HEK293 (cell line): Measurements from ENCODE around the gene IMP3.

ENCODE experiments used
- ELK4 ChIP-seq: IDR thresholded peaks from 2 replicates; pipeline ENCODE4 v1.6.1; 2011; ENCODE audit warnings: mild to moderate bottlenecking, low read depth, low read length, borderline replicate concordance
- GLI2 ChIP-seq: fragments of 450-650 bp; formaldehyde crosslinking; IDR thresholded peaks from 2 replicates; pipeline ENCODE4; 2017; ENCODE audit warnings: missing biosample characterization, missing genetic modification characterization, low read depth, borderline replicate concordance
- GLIS1 ChIP-seq: fragments of 450-650 bp; formaldehyde crosslinking; IDR thresholded peaks from 2 replicates; pipeline ENCODE4 v1.5.1; 2016; ENCODE audit warnings: missing biosample characterization, missing genetic modification characterization
- GLIS2 ChIP-seq: fragments of 450-650 bp; formaldehyde crosslinking; IDR thresholded peaks from 2 replicates; pipeline ENCODE4 v1.5.1; 2016; ENCODE audit warnings: missing biosample characterization, missing genetic modification characterization
- TSHZ1 ChIP-seq: fragments of 450-650 bp; formaldehyde crosslinking; IDR thresholded peaks from 2 replicates; pipeline ENCODE4 v1.5.1; 2016; ENCODE audit warnings: missing biosample characterization, missing genetic modification characterization, borderline replicate concordance
- ZBTB17 ChIP-seq: fragments of 450-650 bp; formaldehyde crosslinking; IDR thresholded peaks from 2 replicates; pipeline ENCODE4 v1.5.1; 2016; ENCODE audit warnings: missing biosample characterization, missing genetic modification characterization
- ZBTB20 ChIP-seq: fragments of 450-650 bp; formaldehyde crosslinking; IDR thresholded peaks from 2 replicates; pipeline ENCODE4 v1.5.1; 2016; ENCODE audit warnings: missing biosample characterization, missing genetic modification characterization
- ZBTB7A ChIP-seq: fragments of 450-650 bp; formaldehyde crosslinking; IDR thresholded peaks from 2 replicates; pipeline ENCODE4 v1.5.1; 2016; ENCODE audit warnings: low read depth, missing biosample characterization, missing genetic modification characterization
- ZFHX2 ChIP-seq: fragments of 450-650 bp; formaldehyde crosslinking; conservative IDR thresholded peaks from 2 replicates; pipeline ENCODE4 v1.5.1; 2016; ENCODE audit warnings: missing biosample characterization, missing genetic modification characterization
- ZNF223 ChIP-seq: fragments of 450-650 bp; formaldehyde crosslinking; IDR thresholded peaks from 2 replicates; pipeline ENCODE4 v1.5.1; 2016; ENCODE audit warnings: missing biosample characterization, missing genetic modification characterization
- ZNF335 ChIP-seq: fragments of 450-650 bp; formaldehyde crosslinking; conservative IDR thresholded peaks from 2 replicates; pipeline ENCODE4 v1.5.1; 2016; ENCODE audit warnings: missing biosample characterization, missing genetic modification characterization
- ZNF394 ChIP-seq: fragments of 450-650 bp; formaldehyde crosslinking; IDR thresholded peaks from 2 replicates; pipeline ENCODE4 v1.5.1; 2016; ENCODE audit warnings: missing biosample characterization, missing genetic modification characterization, mild to moderate bottlenecking, moderate library complexity, borderline replicate concordance
- ZNF473 ChIP-seq: fragments of 450-650 bp; formaldehyde crosslinking; IDR thresholded peaks from 2 replicates; pipeline ENCODE4 v1.5.1; 2017; ENCODE audit warnings: missing biosample characterization, missing genetic modification characterization
- ZNF501 ChIP-seq: fragments of 450-650 bp; formaldehyde crosslinking; IDR thresholded peaks from 2 replicates; pipeline ENCODE4 v1.5.1; 2016; ENCODE audit warnings: missing biosample characterization, missing genetic modification characterization
- ZNF544 ChIP-seq: fragments of 450-650 bp; formaldehyde crosslinking; IDR thresholded peaks from 2 replicates; pipeline ENCODE4 v1.5.0; 2017; ENCODE audit warnings: missing biosample characterization, missing genetic modification characterization
- ZNF558 ChIP-seq: fragments of 450-650 bp; formaldehyde crosslinking; IDR thresholded peaks from 2 replicates; pipeline ENCODE4 v1.5.1; 2016; ENCODE audit warnings: missing biosample characterization, missing genetic modification characterization
- ZNF561 ChIP-seq: fragments of 450-650 bp; IDR thresholded peaks from 2 replicates; pipeline ENCODE4 v1.5.1; 2018; ENCODE audit warnings: missing biosample characterization, missing genetic modification characterization, borderline replicate concordance
- ZNF658 ChIP-seq: fragments of 450-650 bp; formaldehyde crosslinking; IDR thresholded peaks from 2 replicates; pipeline ENCODE4; 2016; ENCODE audit warnings: missing biosample characterization, missing genetic modification characterization
- ZNF677 ChIP-seq: fragments of 450-650 bp; IDR thresholded peaks from 2 replicates; pipeline ENCODE4 v1.5.0; 2018; ENCODE audit warnings: missing biosample characterization, mild to moderate bottlenecking, missing genetic modification characterization, moderate library complexity
- ZNF768 ChIP-seq: fragments of 450-650 bp; formaldehyde crosslinking; IDR thresholded peaks from 2 replicates; pipeline ENCODE4 v1.5.1; 2018; ENCODE audit warnings: missing biosample characterization, mild to moderate bottlenecking, missing genetic modification characterization
- ZSCAN23 ChIP-seq: fragments of 450-650 bp; formaldehyde crosslinking; IDR thresholded peaks from 2 replicates; pipeline ENCODE4 v1.5.1; 2016; ENCODE audit warnings: missing biosample characterization, missing genetic modification characterization
- TF ChIP-seq, protein P1 (sequence below): fragments of 450-650 bp; formaldehyde crosslinking; conservative IDR thresholded peaks from 2 replicates; pipeline ENCODE4 v1.5.1; 2016; ENCODE audit warnings: low read depth, missing biosample characterization, missing genetic modification characterization
- TF ChIP-seq, protein P2 (sequence below): fragments of 450-650 bp; IDR thresholded peaks from 2 replicates; pipeline ENCODE4 v1.5.1; 2018; ENCODE audit warnings: missing biosample characterization, missing genetic modification characterization
- TF ChIP-seq, protein P3 (sequence below): fragments of 450-650 bp; formaldehyde crosslinking; IDR thresholded peaks from 2 replicates; pipeline ENCODE4 v1.5.1; 2016; ENCODE audit warnings: missing biosample characterization, missing genetic modification characterization

Gene IMP3

GRCh38 chr15:75640483-75641178, 607 bp upstream of the IMP3 start (continued):
- TF ChIP-seq, protein P1, sequence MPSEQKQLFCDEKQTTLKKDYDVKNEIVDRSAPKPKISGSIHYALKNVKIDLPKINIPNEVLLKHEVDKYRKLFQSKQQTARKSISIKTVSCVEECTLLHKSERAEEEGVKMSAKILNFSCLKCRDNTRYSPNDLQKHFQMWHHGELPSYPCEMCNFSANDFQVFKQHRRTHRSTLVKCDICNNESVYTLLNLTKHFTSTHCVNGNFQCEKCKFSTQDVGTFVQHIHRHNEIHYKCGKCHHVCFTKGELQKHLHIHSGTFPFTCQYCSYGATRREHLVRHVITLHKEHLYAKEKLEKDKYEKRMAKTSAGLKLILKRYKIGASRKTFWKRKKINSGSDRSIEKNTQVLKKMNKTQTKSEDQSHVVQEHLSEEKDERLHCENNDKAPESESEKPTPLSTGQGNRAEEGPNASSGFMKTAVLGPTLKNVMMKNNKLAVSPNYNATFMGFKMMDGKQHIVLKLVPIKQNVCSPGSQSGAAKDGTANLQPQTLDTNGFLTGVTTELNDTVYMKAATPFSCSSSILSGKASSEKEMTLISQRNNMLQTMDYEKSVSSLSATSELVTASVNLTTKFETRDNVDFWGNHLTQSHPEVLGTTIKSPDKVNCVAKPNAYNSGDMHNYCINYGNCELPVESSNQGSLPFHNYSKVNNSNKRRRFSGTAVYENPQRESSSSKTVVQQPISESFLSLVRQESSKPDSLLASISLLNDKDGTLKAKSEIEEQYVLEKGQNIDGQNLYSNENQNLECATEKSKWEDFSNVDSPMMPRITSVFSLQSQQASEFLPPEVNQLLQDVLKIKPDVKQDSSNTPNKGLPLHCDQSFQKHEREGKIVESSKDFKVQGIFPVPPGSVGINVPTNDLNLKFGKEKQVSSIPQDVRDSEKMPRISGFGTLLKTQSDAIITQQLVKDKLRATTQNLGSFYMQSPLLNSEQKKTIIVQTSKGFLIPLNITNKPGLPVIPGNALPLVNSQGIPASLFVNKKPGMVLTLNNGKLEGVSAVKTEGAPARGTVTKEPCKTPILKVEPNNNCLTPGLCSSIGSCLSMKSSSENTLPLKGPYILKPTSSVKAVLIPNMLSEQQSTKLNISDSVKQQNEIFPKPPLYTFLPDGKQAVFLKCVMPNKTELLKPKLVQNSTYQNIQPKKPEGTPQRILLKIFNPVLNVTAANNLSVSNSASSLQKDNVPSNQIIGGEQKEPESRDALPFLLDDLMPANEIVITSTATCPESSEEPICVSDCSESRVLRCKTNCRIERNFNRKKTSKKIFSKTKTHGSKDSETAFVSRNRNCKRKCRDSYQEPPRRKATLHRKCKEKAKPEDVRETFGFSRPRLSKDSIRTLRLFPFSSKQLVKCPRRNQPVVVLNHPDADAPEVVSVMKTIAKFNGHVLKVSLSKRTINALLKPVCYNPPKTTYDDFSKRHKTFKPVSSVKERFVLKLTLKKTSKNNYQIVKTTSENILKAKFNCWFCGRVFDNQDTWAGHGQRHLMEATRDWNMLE: no peak
- TF ChIP-seq GLIS1: peak; percentile 74
- no peak for TF ChIP-seq ZNF658 (tag by site-specific recombination)
- no peak; the same call in 1 of the 2 replicates for TF ChIP-seq ZFHX2 (tag by site-specific recombination)
- no peak for TF ChIP-seq ZNF677 (tag by site-specific recombination)
- no peak for TF ChIP-seq ZNF544
- TF ChIP-seq ZSCAN23: 0 out of 2 replicates have a peak, but pooled peaks have one; percentile 38
- peak; percentile 92 for TF ChIP-seq ZBTB17
- TF ChIP-seq ZNF768 (tag by site-specific recombination): no peak
- peak; percentile 34; the same call in 1 of the 2 replicates for TF ChIP-seq ZNF394
- TF ChIP-seq ELK4: no peak; the same call in 1 of the 2 replicates
- no peak for TF ChIP-seq ZNF473
- peak; percentile 97 for TF ChIP-seq ZNF335 (tag by site-specific recombination)
- peak; percentile 81 for TF ChIP-seq GLIS2 (tag by site-specific recombination)
- TF ChIP-seq, protein P2, sequence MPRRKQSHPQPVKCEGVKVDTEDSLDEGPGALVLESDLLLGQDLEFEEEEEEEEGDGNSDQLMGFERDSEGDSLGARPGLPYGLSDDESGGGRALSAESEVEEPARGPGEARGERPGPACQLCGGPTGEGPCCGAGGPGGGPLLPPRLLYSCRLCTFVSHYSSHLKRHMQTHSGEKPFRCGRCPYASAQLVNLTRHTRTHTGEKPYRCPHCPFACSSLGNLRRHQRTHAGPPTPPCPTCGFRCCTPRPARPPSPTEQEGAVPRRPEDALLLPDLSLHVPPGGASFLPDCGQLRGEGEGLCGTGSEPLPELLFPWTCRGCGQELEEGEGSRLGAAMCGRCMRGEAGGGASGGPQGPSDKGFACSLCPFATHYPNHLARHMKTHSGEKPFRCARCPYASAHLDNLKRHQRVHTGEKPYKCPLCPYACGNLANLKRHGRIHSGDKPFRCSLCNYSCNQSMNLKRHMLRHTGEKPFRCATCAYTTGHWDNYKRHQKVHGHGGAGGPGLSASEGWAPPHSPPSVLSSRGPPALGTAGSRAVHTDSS (tag by site-specific recombination): no peak; the same call in 1 of the 2 replicates
- TF ChIP-seq ZBTB20: peak; percentile 100
- 0 out of 2 replicates have a peak, but pooled peaks have one; percentile 19 for TF ChIP-seq ZNF558 (tag by site-specific recombination)
- peak; percentile 9; the same call in 1 of the 2 replicates for TF ChIP-seq ZNF223 (tag by site-specific recombination)
- no peak for TF ChIP-seq GLI2 (tag by site-specific recombination)
- no peak for TF ChIP-seq ZNF501 (tag by site-specific recombination)
- no peak for TF ChIP-seq ZBTB7A (tag by site-specific recombination)
- TF ChIP-seq, protein P3, sequence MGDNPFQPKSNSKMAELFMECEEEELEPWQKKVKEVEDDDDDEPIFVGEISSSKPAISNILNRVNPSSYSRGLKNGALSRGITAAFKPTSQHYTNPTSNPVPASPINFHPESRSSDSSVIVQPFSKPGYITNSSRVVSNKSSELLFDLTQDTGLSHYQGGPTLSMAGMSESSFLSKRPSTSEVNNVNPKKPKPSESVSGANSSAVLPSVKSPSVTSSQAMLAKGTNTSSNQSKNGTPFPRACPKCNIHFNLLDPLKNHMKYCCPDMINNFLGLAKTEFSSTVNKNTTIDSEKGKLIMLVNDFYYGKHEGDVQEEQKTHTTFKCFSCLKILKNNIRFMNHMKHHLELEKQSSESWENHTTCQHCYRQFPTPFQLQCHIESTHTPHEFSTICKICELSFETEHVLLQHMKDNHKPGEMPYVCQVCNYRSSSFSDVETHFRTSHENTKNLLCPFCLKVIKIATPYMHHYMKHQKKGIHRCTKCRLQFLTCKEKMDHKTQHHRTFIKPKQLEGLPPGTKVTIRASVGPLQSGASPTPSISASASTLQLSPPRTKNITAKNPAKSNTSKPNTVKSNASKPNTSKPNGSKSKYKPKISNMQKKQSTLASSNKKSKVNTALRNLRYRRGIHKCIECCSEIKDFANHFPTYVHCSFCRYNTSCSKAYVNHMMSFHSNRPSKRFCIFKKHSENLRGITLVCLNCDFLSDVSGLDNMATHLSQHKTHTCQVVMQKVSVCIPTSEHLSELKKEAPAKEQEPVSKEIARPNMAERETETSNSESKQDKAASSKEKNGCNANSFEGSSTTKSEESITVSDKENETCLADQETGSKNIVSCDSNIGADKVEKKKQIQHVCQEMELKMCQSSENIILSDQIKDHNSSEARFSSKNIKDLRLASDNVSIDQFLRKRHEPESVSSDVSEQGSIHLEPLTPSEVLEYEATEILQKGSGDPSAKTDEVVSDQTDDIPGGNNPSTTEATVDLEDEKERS (tag by site-specific recombination): 0 out of 2 replicates have a peak, but pooled peaks have one; percentile 15
- TF ChIP-seq TSHZ1 (tag by site-specific recombination): 0 out of 2 replicates have a peak, but pooled peaks have one; percentile 6
- 0 out of 2 replicates have a peak, but pooled peaks have one; percentile 28 for TF ChIP-seq ZNF561
